Karpas-422 (cell line): ENCODE measurements around the gene RUBCNL. TPM values are rescaled to one million over a fixed set of nuclear protein-coding genes. Genes with fewer than 3 reads are reported as not detected.

Experiments used
- DNase-seq: peaks from one replicate; pipeline ENCODE4 v3.0.0-alpha.2; 2015
- H2AFZ ChIP-seq: fragments of 200-600 bp; sonication (generic); 2 replicates; pipeline ENCODE4 v1.6.1; 2014; ENCODE audit warnings: antibody characterized with exemption, low read length, mixed read lengths
- H3K27ac ChIP-seq: fragments of 200-600 bp; sonication (generic); 2 replicates; pipeline ENCODE4 v1.5.1; 2014; ENCODE audit warnings: mild to moderate bottlenecking, low read length, moderate library complexity
- H3K27me3 ChIP-seq: fragments of 200-600 bp; sonication (generic); 2 replicates; pipeline ENCODE4 v1.6.1; 2014; ENCODE audit warnings: low read length, mixed read lengths
- H3K36me3 ChIP-seq: fragments of 200-600 bp; sonication (generic); 2 replicates; pipeline ENCODE4 v1.6.1; 2014; ENCODE audit warnings: low read length, mixed read lengths; ENCODE audit not compliant: insufficient read depth
- H3K4me1 ChIP-seq: fragments of 200-600 bp; sonication (generic); 2 replicates; pipeline ENCODE4 v1.6.1; 2014; ENCODE audit warnings: mild to moderate bottlenecking, low read length, mixed read lengths
- H3K4me2 ChIP-seq: fragments of 200-600 bp; sonication (generic); 2 replicates; pipeline ENCODE4 v1.6.1; 2014; ENCODE audit warnings: low read length, low read depth, mild to moderate bottlenecking; ENCODE audit not compliant: poor library complexity, severe bottlenecking
- H3K4me3 ChIP-seq: fragments of 200-600 bp; sonication (generic); 2 replicates; pipeline ENCODE4 v1.5.1; 2014; ENCODE audit warnings: mild to moderate bottlenecking, antibody characterized with exemption, low read length, mixed read lengths
- H3K79me2 ChIP-seq: fragments of 200-600 bp; sonication (generic); 2 replicates; pipeline ENCODE4 v1.6.1; 2014; ENCODE audit warnings: mild to moderate bottlenecking, low read length, mixed read lengths
- H3K9ac ChIP-seq: fragments of 200-600 bp; sonication (generic); 2 replicates; pipeline ENCODE4 v1.6.0; 2014; ENCODE audit warnings: low read length
- H3K9me2 ChIP-seq: fragments of 200-600 bp; sonication (generic), shearing (Covaris generic); replicated peaks from 2 replicates; pipeline ENCODE4 v1.6.0; 2014; ENCODE audit warnings: mild to moderate bottlenecking, low read length, moderate library complexity; ENCODE audit not compliant: insufficient read depth
- H3K9me3 ChIP-seq: fragments of 300-700, 200-600 bp; sonication (generic); 2 replicates; pipeline ENCODE4 v1.6.1; 2014; ENCODE audit warnings: low read length, mixed read lengths
- H4K20me1 ChIP-seq: fragments of 200-600 bp; sonication (generic); 2 replicates; pipeline ENCODE4 v1.6.1; 2014; ENCODE audit warnings: mild to moderate bottlenecking, antibody characterized with exemption, low read length, low read depth; ENCODE audit not compliant: insufficient read depth
- total RNA-seq: library from RNA; depleted of rRNA; stranded (reverse); fragments of >200 nt; shearing (Covaris generic); gene quantifications from 2 replicates; pipeline ENCODE4 v1.2.3, GENCODE V29; 2014; ENCODE audit warnings: low replicate concordance

The RUBCNL gene
- total RNA-seq, 1 experiment from 2014 or later: not detected

DNA sequence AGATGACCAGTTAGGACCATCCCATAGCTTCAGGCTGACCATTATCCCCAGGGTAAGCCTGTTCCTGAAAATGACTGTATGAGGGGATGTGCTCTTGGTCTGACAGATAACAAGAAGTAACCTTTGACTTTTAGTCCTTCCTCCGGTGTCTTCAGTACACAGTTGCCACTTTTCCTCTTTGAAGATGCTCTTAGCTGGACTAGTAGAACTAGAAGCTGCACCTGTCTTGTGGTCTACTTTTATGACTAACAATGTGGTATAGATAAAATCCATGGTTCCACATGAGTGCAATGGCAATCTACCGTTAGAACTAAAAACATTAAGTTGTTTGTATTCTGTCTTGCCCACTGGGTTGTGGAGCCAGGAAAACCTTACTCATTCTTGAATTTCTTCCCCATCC, 5.9 kb upstream of the RUBCNL start:
- DNase-seq: no peak
- no peaks in the 10 kb centered on the region for H3K4me1 ChIP-seq

DNA sequence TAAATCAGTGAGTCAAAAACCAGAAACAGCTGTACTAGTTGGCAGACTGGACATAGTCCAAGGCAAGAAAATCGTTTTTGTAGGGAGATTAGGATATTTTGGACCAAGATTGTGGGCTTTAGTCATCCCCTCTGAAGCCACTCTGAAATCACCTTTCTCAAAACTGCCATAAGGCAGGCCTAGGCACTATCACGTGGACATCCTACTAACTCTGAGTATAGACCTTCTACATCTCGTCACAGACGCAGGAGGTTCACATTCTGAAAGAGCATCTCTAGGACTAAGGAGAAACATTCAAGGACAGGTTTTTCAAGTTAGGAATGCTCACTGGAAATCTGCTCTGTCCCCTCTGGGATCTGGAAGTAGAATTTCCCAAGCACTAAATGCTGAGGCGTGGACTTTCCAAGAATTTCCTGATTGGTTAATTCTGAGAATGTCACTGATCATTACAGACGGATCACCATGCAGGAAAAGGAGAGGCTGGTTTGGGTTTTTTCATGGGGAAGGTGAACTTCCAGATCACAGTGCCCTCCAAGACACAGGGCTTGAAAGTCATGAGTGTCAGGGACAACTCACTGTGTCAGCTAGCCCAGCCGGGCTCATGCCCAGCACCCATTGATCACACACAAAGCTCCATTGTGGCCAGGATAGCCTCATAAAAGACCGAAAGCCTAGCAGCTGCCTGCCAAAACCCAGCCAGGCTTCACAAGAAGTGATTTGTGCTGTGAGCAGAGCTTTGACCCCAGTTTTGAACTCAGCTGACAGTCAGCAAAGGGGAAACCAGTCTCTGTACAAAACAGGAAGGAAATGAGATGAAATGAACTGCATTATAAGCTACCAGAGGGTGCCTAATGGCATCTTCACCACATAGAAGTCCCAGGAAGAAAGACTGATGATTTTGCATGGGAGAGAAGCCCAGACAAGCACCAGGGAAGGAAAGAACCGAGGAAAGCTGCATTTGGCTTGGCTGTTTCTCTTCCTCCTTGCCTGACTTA, 2.7 kb upstream of the RUBCNL start:
- H3K79me2 ChIP-seq: no peaks in the 10 kb centered on the region
- H3K36me3 ChIP-seq: no peaks in the 10 kb centered on the region
- no peak for DNase-seq
- H3K9me2 ChIP-seq: no peaks in the 10 kb centered on the region
- no peak overlapping the region for H3K27ac ChIP-seq
- H3K4me2 ChIP-seq: no peak overlapping the region
- H3K4me3 ChIP-seq: no peak overlapping the region
- H3K4me1 ChIP-seq: no peaks in the 10 kb centered on the region
- H3K9me3 ChIP-seq: no peaks in the 10 kb centered on the region
- H3K27me3 ChIP-seq: no peaks in the 10 kb centered on the region
- H2AFZ ChIP-seq: no peak overlapping the region
- no peaks in the 10 kb centered on the region for H4K20me1 ChIP-seq
- no peak overlapping the region for H3K9ac ChIP-seq

More for the DNA sequence above, 5.9 kb upstream of the RUBCNL start:
- no peak overlapping the region for H3K9ac ChIP-seq
- H4K20me1 ChIP-seq: no peaks in the 10 kb centered on the region
- H3K9me3 ChIP-seq: no peaks in the 10 kb centered on the region
- H2AFZ ChIP-seq: no peak overlapping the region
- no peaks in the 10 kb centered on the region for H3K79me2 ChIP-seq
- no peaks in the 10 kb centered on the region for H3K36me3 ChIP-seq
- no peak overlapping the region for H3K27ac ChIP-seq
- no peaks in the 10 kb centered on the region for H3K9me2 ChIP-seq
- no peaks in the 10 kb centered on the region for H3K27me3 ChIP-seq
- H3K4me2 ChIP-seq: no peak overlapping the region
- no peak overlapping the region for H3K4me3 ChIP-seq

DNA sequence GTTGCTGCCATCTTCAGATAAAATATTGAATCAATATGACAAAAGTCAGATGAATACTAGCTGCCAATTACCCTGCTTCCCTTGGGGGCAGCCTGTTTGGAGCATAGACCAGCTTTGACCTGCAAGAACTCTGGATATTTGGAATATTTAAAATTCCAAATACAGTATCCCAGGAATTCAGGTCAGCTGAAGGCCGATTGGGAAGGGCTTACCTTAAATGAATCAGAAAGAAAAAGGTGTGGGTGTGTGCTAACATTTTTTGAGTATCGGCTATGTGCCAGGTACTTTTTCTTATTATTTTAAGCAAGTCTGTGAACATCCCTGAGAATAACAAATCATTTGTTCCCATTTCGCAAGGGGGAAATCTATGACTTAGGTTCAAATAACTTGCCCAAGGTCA, 1.8 kb upstream of the RUBCNL start:
- no peaks in the 10 kb centered on the region for H3K79me2 ChIP-seq
- no peak overlapping the region for H3K9ac ChIP-seq
- H3K4me2 ChIP-seq: no peak overlapping the region
- no peak overlapping the region for H3K4me3 ChIP-seq
- H3K4me1 ChIP-seq: no peaks in the 10 kb centered on the region
- H2AFZ ChIP-seq: no peak overlapping the region
- no peaks in the 10 kb centered on the region; the same call in 1 of the 2 replicates for H3K27me3 ChIP-seq
- no peaks in the 10 kb centered on the region for H3K36me3 ChIP-seq
- no peak overlapping the region for H3K27ac ChIP-seq
- no peaks in the 10 kb centered on the region for H3K9me2 ChIP-seq
- no peak for DNase-seq
- H4K20me1 ChIP-seq: no peaks in the 10 kb centered on the region
- H3K9me3 ChIP-seq: no peaks in the 10 kb centered on the region

DNA sequence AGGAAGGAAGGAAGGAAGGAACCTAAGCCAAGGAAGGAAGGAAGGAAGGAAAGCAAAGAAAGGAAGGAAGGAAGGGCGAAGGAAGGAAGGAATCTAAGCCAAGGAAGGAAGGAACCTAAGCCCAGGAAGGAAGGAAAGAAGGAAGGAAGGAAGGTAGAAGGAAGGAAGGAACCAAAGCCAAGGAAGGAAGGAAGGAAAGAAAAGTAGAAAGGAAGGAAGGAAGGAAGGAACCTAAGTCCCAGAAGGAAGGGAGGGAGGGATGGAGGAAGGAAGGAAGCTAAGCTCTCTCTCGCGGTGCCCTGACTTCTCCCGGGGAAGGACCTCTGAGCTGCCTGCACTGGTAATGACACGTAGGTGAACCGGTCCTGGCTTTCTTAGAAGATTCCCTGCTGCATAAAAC, 1.3 kb upstream of the RUBCNL start:
- no peaks in the 10 kb centered on the region; the same call in 1 of the 2 replicates for H3K27me3 ChIP-seq
- H3K79me2 ChIP-seq: no peaks in the 10 kb centered on the region
- no peak for DNase-seq
- H4K20me1 ChIP-seq: no peaks in the 10 kb centered on the region
- no peaks in the 10 kb centered on the region for H3K36me3 ChIP-seq
- H3K27ac ChIP-seq: no peak overlapping the region
- no peak overlapping the region for H2AFZ ChIP-seq
- no peak overlapping the region for H3K4me3 ChIP-seq
- H3K4me2 ChIP-seq: no peak overlapping the region
- H3K9ac ChIP-seq: no peak overlapping the region
- no peaks in the 10 kb centered on the region for H3K9me3 ChIP-seq
- no peaks in the 10 kb centered on the region for H3K9me2 ChIP-seq
- H3K4me1 ChIP-seq: peaks cover 3% of the 10 kb centered on the region

DNA sequence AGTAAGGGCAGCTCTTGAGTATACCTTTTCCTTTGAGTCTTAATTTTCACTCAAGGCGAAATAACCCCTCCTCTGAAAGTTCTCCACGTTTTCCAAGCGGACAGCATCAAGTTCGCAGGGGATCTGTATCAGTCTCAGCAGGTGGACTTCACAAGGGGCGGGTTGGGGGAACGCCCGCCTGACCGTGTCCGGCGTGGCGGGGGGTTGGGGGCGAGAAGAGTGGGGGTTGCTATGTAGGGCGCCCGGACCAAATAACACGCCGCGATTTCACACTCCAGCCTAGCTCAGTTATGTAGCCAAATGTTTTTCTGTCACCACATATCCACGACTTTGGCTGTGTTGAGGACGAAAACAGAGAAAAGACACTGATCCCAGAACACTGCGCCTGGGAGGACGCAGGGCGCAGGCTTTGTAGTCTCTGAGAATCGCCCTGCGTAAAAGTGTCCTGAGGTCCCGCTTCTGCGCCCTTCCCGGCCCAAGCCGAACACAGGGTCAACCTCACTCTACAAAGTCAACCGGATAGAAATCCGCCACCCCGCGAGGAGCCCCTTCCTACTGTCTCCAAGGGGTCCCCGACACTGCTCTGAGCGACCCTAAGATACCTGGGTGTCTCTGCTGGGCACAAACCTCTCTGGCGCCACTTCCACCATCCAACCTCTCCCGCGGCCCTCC, 524 bp downstream of the RUBCNL start:
- Histone ChIP-seq H3K9me3 (no peaks in the 10 kb centered on the region), H3K4me2 (no peak overlapping the region), H3K4me3 (no peak overlapping the region), H3K36me3 (no peaks in the 10 kb centered on the region), H3K27ac (no peak overlapping the region), H2AFZ (no peak overlapping the region), H3K9ac (no peak overlapping the region), H3K4me1 (peaks cover 17% of the 10 kb centered on the region), H3K79me2 (no peaks in the 10 kb centered on the region), H3K9me2 (no peaks in the 10 kb centered on the region), H3K27me3 (no peaks in the 10 kb centered on the region; the same call in 1 of the 2 replicates), H4K20me1 (no peaks in the 10 kb centered on the region)
- no peak for DNase-seq

DNA sequence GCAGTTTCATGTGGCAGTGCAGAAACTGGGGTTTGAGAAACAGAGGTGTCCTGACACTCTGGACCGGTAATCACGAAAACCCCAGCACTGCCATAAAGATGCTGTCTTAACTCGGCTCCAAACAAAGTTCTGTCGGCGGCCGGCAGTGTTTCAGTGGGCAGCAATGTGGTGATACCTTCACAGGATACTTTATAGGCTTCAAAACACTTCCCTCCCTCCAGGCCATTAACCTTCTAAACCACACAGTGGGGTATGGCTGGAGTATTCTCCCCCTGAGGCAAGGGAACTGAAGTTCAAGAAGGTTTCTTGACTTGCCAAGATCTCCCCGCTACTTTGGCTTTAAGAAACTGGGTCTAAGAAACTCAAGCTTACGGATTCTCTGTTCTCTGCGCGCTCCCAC, 1.1 kb downstream of the RUBCNL start:
- Histone ChIP-seq H3K9me2 (no peaks in the 10 kb centered on the region), H4K20me1 (no peaks in the 10 kb centered on the region), H3K79me2 (no peaks in the 10 kb centered on the region), H3K4me2 (no peak overlapping the region), H3K36me3 (no peaks in the 10 kb centered on the region), H3K27me3 (no peaks in the 10 kb centered on the region; the same call in 1 of the 2 replicates), H3K9ac (no peak overlapping the region), H3K4me3 (no peak overlapping the region), H3K27ac (no peak overlapping the region), H3K9me3 (no peaks in the 10 kb centered on the region), H2AFZ (no peak overlapping the region), H3K4me1 (peaks cover 17% of the 10 kb centered on the region)
- DNase-seq: no peak

DNA sequence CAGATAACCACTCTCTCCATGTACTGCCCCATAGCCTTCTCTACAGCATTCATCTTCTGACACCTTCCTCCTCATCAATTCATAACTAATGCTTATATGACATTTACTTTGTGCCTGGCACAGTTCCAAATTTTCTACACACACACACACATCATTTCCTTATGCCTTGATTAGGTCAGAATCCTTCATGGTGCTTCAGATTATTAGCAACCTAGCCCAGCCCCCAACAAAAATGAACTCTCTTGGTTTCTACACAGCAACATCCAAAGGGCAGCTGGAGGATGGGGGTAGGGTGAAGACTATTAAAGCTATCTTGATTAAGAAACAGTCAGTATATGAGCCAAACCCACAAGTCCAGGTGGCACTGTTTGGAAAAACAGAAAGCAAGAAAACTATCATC, 3.7 kb downstream of the RUBCNL start:
- Histone ChIP-seq H4K20me1 (no peaks in the 10 kb centered on the region), H3K9me3 (no peaks in the 10 kb centered on the region), H3K27me3 (no peaks in the 10 kb centered on the region; the same call in 1 of the 2 replicates), H3K36me3 (no peaks in the 10 kb centered on the region), H3K4me3 (no peak overlapping the region), H3K9me2 (no peaks in the 10 kb centered on the region), H3K4me1 (peaks cover 17% of the 10 kb centered on the region), H3K4me2 (no peak overlapping the region), H3K27ac (no peak overlapping the region), H2AFZ (no peak overlapping the region), H3K9ac (no peak overlapping the region), H3K79me2 (no peaks in the 10 kb centered on the region)
- DNase-seq: no peak

DNA sequence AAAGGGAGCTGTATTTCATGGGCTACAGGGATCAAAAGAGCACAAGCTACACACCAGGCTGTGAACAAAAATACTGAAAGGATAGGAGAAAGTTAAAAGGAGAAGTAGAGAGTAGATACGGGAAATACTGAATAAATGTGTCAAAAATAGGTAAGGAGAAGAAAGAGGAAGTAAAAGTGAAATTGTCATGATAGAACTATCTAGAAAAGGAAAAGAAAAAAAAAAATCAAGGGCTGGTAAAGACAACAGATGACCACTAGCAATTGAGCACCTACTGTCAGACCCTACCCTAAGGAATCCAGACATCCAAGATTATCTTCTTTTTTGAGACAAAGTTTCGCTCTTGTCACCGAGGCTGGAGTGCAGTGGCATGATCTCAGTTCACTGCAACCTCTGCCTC, 4.8 kb downstream of the RUBCNL start:
- Histone ChIP-seq H3K4me3 (peak overlapping the region; percentile 43; the same call in 1 of the 2 replicates), H3K9me3 (no peaks in the 10 kb centered on the region), H2AFZ (no peak overlapping the region), H3K27me3 (no peaks in the 10 kb centered on the region; the same call in 1 of the 2 replicates), H3K9me2 (no peaks in the 10 kb centered on the region), H3K79me2 (no peaks in the 10 kb centered on the region), H3K9ac (no peak overlapping the region), H3K4me2 (peak overlapping the region; percentile 54), H3K27ac (no peak overlapping the region), H4K20me1 (no peaks in the 10 kb centered on the region), H3K4me1 (peaks cover 17% of the 10 kb centered on the region), H3K36me3 (no peaks in the 10 kb centered on the region)
- DNase-seq: peak; percentile 70
